ENCODE data around the gene GIPR. TPM values are rescaled to one million over a fixed set of nuclear protein-coding genes. Genes with fewer than 3 reads are reported as not detected.

Gene GIPR
- total RNA-seq, 1 experiment from 2014 or later: 0.61 TPM

GRCh38 chr19:45632468-45633196 lies 35.4 kb upstream of the GIPR start:
- no peak overlapping the region for H3K4ac ChIP-seq (ENCODE audit: low read depth, low read length)
- peak overlapping the region in 2 of 3 experiments; percentile 95 to 98; a peak in 4 of 7 replicates for H3K27ac Mint-ChIP-seq

More at GRCh38 chr19:45632468-45633196, 35.4 kb upstream of the GIPR start:
- Mint-ChIP-seq H3K36me3 (ENCODE audit: insufficient read depth in 1 of 3, low read depth in 3 of 3) (peaks cover 0 to 12% (median 11%) of the 10 kb centered on the region in 3 experiments; a peak in 4 of 7 replicates), H3K9me3 (no peaks in the 10 kb centered on the region), H3K4me1 (peaks cover 15 to 25% of the 10 kb centered on the region in 2 experiments), H3K4me3 (peak overlapping the region; percentile 7 to 62; a peak in 4 of 5 replicates), H3K27me3 (ENCODE audit: low read depth) (no peaks in the 10 kb centered on the region)
- Histone ChIP-seq H3K18ac (ENCODE audit: insufficient read length, low read depth, low read length) (no peak overlapping the region), H3K23ac (ENCODE audit: insufficient read length, low read depth, low read length) (no peak overlapping the region), H2BK15ac (ENCODE audit: low read depth, low read length) (no peak overlapping the region), H2BK120ac (ENCODE audit: low read depth, low read length, poor library complexity, severe bottlenecking) (no peak overlapping the region), H3K9me3 (ENCODE audit: control insufficient read depth, low read depth, low read length) (no peaks in the 10 kb centered on the region), H3K27me3 (ENCODE audit: insufficient read depth, low read length) (no peaks in the 10 kb centered on the region), H2AFZ (ENCODE audit: low read length) (no peak overlapping the region), H4K91ac (ENCODE audit: insufficient read length, low read depth, low read length) (no peak overlapping the region), H3K27ac (ENCODE audit: insufficient read length, low read depth, low read length) (no peak overlapping the region), H3K14ac (ENCODE audit: insufficient read depth, low read length) (no peak overlapping the region), H2BK12ac (ENCODE audit: insufficient read length, low read depth, low read length) (no peak overlapping the region), H3K23me2 (ENCODE audit: insufficient read length, low read depth, low read length, poor library complexity, severe bottlenecking) (no peaks in the 10 kb centered on the region), H3T11ph (ENCODE audit: low read length) (no peak overlapping the region), H2BK20ac (ENCODE audit: low read depth, low read length, poor library complexity, severe bottlenecking) (no peak overlapping the region), H4K8ac (replicated peaks; ENCODE audit: insufficient read length, low read depth, low read length) (no peak overlapping the region), H2AK5ac (ENCODE audit: insufficient read length, low read length) (no peak overlapping the region), H3K56ac (ENCODE audit: insufficient read length, low read depth, low read length) (no peak overlapping the region), H4K5ac (ENCODE audit: insufficient read length, low read depth, low read length) (no peak overlapping the region), H2BK5ac (ENCODE audit: insufficient read length, low read length) (no peak overlapping the region), H3K79me2 (ENCODE audit: insufficient read depth, low read length) (no peaks in the 10 kb centered on the region), H3K4me1 (ENCODE audit: insufficient read depth, low read length) (no peaks in the 10 kb centered on the region; the same call in 1 of the 2 replicates), H3K79me1 (ENCODE audit: insufficient read depth, low read depth, low read length, poor library complexity, severe bottlenecking) (no peaks in the 10 kb centered on the region), H3K4me2 (ENCODE audit: insufficient read depth, insufficient read length, low read length) (peak overlapping the region; percentile 47), H4K20me1 (ENCODE audit: control insufficient read depth, insufficient read depth, insufficient read length) (no peaks in the 10 kb centered on the region), H3K9ac (ENCODE audit: extremely low read depth, insufficient read length, low read length) (no peak overlapping the region)
- TF ChIP-seq CTCF (conservative IDR thresholded peaks at IDR 0.05): no peak
- DNase-seq: peak; percentile 94
- WGBS (ENCODE audit: extremely low coverage, insufficient read length, low lambda C conversion rate): no CpG with 5 or more reads among the region's 27 CpGs

All from H9 (cell line).